ENCODE data around the gene CELF5.
"Not testable (repeated sequence)": the region's sequence is repeated elsewhere in the genome, so short reads cannot be mapped to it uniquely, and the experiment has no call there.

CELF5 gene

DNA sequence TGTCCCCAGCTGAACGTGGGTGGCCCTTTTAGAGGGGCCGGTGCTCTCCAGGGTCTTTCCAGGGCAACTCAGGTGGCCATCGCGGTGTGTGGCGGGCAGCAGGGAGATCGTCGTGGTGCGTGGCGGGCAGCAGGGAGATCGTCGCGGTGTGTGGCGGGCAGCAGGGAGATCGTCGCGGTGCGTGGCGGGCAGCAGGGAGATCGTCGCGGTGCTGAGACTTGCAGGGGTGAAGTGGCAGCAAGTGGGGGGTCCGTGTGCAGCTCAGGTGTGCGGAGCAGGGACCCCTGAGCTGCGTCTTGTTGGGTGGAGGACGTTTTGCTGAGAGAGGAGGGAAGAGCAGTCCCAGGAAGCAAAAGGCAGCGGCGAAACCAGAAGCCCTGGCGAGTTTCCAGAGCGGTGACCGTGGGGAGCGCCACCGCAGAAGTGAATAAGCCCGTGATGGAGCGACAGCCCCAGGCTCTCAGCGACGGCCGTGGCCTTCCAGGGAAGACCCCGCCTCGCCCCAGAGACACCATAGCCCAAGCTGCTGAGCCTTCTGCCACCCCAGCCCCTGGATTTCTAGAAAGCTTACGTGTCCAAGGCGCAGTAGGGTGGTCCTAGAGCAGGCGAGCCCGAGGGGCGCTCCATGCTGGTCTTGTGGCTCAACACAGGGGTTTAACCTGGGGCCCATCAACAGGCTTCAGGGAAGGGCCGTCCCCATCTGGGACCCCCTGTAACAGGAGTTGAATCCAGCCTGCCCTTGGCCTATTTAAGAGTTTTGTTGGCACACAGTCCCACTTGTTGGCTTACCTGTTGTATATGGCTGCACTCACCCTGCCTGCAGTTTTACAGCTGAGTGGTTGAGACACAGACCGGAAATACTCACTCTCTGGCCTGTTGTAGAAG, 33.3 kb upstream of the CELF5 start:
- DNase-seq: no peak

DNA sequence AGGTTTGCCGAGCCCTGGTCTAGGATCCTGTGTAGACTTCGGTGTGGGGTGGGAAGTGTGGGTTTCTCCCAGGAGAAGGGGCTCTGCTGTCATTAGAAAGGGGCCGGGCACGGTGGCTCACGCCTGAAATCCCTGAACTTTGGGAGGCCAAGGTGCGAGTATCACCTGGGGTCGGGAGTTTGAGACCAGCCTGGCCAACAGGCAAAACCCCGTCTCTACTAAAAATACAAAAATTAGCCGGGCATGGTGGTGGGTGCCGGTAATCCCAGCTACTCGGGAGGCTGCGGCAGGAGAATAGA, 32.7 kb upstream of the CELF5 start:
- not testable (repeated sequence) for DNase-seq

DNA sequence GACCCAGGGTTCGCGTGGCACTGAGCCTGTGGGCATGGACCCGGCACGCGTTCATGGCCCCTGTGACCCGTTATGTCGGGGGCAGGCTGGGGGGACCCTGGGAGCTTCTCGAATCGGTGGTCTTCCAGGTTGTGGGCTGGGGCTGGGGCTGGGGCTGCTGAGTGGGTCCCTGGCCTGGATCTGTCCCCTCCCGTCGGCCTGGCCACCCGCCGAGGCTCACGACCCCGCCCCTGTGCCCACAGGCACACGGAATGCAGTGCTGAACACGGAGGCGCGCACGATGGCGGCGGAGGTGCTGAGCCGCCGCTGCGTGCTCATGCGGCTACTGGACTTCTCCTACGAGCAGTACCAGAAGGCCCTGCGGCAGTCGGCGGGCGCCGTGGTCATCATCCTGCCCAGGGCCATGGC, 32.2 kb upstream of the CELF5 start:
- DNase-seq: no peak

DNA sequence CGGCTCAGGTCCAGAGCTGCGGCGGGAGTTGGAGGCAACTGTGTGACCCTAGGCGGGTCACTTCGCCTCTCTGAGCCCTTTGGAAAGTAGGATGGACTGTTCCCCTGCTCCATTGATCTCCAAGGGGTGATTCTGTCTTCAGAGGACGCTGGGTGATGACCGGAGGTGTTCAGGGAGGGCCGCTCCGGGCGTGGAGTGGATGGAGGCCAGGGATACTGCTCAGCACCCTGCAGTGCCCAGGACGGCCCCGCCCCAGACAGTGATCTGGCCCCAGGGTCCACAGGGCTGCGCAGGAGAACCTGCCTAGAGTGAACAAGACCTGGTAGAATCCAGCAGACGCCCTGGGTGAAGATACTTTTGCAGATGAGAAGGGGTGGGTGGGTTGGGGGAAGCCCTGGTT, 31.8 kb upstream of the CELF5 start:
- no peak for DNase-seq

DNA sequence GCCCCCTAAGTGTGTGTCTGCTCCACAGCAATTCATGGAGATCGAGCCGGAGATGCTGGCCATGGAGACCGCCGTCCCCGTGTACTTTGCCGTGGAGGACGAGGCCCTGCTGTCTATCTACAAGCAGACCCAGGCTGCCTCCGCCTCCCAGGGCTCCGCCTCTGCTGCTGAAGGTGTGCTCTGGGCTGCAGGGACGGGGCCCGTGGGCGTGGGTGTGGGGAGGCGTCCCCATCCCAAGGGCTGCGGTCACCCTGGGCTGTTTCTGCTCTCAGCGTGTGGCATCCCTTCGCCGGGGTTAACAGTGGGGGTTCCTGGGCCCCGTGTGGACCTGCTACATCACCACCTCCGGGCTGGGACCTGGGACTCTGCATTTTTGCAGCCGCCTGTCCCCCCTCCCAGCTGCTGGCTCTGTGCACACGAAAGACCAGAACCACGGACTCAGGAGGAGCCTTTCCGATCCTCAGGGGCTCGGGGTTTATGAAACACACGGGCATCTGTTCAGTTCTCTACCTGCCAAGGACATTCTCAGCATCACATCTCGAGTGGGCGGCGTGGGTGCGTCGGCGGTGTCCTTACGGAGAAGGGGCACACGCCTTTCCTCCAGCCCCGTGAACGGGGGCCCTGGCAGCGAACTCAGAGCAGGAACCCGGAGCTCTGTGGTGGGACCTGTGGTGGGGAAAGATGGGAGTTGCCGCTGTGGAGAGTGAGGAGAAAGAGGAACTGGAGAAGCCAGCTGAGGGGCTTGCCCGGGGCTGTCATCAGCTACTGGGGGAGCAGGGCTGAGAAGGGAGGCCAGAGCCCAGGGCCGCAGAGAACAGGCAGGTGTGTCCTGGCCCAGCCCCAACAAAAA, 31.0 kb upstream of the CELF5 start:
- DNase-seq: peak; percentile 46

DNA sequence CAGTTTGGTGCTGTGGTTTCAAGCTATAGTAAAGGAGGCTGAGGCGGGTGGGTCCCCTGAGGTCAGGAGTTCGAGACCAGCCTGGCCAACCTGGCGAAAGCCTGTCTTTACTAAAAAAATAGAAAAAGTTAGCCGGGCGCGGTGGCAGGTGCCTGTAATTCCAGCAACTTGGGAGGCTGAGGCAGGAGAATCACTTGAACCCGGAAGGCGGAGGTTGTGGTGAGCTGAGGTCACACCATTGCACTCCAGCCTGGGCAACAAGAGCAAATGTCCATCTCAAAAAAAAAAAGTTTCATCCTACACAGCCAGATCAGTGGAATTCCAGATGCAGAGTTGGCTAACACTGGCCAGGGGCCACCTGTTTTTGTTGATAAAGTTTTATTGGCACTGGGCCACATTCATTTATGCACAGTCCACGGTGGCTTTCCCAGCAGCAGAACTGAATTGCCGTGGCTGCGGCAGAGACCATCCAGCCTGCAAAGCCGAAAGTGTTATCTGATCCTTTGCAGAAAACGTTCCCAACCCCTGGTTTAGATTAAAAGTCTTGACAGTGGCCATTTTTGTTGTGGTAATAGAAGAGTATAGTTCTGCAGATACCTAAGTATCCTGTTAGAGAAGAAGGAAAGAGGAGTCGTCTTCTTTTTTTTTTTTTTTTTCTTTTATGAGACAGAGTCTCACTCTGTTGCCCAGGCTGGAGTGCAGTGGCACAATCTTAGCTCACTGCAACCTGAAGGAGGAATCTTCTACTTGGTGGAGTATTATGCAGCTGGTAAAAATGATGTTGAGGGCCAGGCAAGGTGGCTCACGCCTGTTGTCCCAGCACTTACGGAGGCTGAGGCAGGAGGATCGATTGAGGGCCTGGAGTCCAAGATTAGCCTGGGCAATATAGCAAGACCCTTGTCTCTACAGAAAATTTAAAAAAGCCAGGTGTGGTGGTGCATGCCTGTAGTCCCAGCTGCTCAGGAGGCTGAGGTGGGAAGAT, 30.1 kb upstream of the CELF5 start:
- DNase-seq: no peak

DNA sequence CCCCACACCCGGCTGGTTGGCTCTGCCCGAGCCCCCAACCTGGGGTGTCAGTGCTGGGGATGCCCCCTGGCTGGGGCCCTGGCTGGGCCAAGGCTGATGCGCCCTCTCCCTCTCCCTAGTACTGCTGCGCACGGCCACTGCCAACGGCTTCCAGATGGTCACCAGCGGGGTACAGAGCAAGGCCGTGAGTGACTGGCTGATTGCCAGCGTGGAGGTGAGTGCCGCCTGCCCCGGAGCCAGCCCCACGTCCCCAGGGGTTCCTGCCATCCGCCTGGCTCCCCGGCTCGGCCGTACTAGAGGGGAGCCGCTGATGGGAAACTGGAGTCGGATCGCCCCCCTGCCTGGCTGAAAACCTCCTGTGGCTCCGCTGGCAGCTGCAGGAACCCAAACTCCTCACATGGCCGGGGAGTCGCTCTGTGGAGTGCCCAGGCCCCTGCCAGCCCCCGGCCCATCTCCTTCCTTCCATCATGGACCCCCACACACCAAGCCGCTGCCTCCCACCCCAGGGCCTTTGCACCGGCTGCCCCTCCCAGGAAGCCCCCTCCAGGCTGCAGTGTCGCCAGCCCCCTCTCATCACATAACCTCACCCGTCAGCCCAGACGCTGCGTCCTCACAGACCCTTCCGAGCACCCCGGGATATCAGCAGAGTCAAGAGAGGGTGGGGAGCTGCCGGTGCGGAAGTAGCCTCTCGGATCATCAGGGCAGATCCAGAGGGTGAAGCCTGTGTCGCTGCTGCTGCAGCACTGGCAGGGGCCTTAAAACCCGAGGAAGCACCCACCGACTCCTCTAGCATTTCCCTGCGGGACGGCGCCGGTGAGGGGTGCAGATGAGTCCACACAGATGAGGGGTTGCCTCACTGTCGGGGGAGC, 28.2 kb upstream of the CELF5 start:
- DNase-seq: no peak

DNA sequence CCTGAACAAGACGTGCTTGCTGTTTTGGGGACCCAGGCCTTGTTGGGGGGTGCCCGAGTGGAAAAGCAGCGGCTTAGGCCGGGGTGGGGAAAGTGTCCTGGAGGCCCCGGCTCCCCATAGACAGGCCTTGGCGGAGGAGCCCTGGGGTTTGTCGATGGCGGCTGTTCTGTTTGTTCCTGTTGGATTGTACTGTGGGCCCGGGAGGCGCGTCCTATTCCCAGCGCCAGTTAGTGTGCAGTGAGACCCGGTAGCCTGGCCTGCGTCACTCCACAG, 27.6 kb upstream of the CELF5 start:
- no peak for DNase-seq

DNA sequence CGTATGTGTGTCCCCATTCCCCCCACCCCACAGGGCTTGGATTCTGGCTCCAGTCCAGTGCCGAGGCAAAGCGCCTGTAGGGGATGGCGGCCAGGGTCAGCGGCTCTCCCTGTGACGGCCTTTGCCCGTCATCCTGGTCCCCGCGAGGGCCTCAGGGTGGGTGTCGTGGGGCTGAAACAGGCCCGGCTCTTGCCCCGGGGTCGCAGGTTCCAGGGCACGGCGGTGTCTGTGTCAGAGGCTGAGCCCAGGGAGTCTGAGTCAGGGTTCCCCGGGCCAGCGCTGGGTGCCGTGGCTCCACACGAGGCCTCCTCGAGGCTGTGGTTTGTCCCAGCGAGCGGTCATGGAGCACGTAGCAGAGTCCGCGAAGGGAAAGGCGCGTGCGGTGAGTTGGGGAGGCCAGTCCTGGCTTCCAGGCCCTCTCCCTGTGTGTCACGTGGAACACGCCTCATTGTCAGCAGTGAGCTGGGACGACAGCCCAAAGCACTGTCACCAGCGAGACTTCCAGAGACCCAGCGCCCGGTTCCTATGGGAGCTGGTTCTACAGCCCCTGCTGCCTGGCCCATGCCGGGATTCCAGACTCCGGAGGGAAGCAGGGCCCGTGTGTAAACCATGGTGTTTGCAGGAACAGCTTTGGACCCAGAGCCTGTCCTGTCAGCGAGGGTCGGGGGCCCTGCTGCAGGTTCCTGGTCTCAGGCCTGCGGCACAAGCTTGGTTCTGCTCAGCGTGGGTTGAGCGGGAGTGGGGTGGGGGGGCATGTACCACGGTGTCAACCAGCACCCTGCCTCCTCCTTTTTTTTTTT, 25.4 kb upstream of the CELF5 start:
- no peak for DNase-seq

DNA sequence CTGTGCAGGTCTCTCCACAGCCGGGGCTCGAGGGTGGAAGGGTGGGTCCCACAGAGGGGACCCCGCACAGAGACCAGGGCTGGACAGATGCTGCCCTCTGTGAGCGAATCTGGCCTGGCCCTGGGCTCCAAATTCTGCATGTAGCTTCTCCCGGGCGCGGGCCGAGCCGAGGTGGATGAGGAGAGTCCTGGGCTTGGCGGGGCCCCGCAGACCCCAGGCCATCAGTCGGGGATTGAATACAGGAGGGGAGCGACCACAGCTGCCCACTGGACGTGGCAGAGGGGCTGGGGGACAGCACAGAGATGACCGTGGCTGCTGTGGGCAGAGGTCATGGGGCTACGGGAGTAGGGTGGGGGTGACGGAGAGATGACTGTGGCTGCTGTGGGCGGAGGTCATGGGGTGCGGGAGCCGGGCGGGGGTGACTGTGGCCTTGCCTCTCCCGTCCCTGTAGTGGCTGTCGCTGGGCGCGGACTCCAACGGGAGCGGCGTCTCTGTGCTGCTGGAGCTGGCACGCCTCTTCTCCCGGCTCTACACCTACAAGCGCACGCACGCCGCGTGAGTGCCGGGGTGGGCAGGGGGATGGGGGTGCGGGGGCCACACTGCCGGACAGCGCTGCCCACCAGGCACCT, 23.3 kb upstream of the CELF5 start:
- DNase-seq: no peak

DNA sequence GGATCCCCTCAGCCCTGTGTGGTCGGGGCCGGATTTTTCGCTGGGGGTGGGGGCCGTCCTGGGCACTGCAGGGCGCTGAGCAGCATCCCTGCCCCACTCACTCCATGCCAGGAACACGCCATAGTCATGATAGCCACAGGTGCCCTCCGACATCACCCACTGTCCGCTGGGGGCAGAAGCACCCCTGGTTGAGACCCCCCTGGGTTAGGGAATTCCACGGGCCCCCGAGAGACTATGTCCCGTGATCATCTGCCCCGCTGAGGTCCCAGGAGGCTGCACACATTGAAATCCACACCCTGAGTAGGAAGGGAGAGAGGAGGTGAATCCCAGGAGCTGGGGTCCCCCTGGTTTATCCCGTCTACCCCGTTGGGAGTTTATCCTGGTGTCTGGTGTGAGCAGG, 22.6 kb upstream of the CELF5 start:
- no peak for DNase-seq

DNA sequence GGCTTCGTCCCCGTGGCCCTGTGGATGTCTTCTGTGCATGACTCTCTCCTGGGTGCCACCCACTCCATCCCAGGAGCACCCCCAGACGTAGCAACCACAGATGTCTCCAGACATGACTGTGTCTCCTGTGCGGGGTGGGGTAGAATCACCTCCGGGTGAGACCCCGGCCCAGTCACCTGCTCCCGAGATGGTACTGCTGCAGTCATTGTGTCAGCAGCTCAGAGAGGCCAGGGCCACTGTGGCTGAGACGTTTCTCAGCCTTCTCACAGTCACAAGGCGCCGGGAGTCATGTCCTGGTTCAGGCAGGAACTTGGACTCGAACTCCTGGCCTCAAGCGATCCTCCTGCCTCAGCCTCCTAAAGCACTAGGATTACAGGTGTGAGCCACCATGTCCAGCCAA, 22.1 kb upstream of the CELF5 start:
- DNase-seq: no peak

DNA sequence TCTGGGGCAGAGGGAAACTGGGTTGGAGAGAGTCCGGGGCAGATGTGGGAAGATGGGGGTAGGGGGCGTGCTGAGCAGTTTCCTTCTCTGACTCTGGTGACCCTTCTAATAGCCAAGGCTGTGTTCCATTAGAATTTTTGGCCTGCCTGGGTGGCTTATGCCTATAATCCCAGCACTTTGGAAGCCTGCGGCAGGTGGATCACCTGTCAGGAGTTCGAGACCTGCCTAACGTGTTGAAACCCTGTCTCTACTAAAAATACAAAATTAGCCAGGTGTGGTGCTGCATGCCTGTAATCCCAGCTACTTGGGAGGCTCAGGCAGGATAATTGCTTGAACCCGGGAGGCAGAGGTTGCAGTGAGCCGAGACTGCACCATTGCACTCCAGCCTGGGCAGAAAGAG, 21.6 kb upstream of the CELF5 start:
- not testable (repeated sequence) for DNase-seq

DNA sequence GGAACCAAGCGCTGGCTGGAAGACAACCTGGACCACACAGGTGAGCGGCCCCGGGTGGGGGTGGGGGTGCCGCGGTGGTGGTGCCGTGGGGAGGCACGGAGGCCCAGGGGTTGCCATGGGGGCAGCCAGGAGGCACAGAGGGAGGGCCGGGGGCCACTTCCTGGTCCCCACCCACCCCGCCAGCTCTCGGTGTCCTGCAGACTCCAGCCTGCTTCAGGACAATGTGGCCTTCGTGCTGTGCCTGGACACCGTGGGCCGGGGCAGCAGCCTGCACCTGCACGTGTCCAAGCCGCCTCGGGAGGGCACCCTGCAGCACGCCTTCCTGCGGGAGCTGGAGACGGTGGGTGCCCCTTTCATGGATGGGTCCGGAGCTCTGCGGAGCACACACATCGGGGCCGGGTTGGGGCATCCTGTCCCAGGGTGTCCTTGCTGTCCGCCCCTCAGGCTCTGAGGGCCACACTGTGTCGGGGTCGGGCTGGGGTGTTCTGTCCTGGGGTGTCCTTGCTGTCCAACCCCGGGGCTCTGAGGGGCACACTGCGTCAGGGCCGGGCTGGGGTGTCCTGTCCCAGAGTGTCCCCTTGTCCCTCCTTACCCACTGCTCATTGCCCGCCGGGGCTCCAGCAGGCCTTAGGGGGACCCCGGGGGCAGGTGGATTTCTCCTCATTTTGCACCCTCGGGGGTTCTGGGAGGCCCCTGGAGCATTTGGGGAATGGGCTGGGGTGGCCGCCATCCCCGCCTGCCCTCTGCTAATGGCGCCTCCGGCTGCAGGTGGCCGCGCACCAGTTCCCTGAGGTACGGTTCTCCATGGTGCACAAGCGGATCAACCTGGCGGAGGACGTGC, 20.4 kb upstream of the CELF5 start:
- no peak for DNase-seq

DNA sequence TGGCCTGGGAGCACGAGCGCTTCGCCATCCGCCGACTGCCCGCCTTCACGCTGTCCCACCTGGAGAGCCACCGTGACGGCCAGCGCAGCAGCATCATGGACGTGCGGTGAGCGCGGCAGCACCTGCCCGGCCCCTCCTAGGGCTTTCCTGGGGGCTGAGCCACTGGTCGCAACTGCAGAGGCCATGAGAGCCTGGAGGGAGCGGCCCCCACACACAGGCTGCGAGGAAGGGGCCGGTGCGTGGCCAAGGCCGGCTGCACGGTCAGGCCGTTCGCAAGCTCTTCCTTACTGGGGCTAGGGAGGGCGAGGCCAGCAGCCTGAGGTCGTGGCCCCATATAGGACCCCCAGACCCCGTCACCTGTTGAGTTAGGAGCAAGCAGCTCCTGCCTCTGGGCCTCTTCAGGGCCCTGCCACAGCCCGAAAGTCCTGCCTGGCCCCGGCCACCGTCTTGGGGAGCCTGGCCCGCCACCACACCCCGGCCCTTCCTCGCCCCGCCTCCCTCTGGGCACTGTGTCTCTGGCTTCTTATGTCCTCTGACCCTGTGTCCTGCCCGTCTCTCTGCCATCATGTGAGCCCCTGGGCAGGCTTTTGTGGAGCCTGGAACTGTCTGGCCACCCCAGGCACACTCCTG, 19.7 kb upstream of the CELF5 start:
- DNase-seq: no peak

DNA sequence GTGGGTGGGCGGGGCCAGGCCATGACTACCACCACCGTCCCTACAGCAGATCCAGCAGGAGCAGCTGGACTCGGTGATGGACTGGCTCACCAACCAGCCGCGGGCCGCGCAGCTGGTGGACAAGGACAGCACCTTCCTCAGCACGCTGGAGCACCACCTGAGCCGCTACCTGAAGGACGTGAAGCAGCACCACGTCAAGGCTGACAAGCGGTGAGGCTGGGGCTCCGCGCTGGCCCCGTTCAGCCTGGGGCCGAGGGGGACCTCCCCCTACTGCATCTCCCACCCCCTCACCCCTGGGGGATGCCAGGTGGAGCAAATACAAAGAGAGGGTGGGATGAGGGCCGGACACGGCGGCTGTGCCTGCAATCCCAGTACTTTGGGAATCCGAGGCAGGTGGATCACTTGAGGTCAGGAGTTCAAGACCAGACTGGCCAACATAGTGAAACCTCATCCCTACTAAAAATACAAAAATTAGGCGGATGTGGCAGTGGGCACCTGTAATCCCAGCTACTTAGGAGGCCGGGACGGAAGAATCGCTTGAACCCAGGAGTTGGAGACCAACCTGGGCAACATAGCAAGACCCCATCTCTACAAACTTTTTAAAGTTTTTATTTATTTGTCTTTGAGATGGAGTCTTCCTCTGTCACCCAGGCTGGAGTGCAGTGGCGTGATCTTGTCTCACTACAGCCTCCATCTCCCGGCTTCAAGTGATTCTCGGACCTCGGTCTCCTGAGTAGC, 18.1 kb upstream of the CELF5 start:
- DNase-seq: no peak

DNA sequence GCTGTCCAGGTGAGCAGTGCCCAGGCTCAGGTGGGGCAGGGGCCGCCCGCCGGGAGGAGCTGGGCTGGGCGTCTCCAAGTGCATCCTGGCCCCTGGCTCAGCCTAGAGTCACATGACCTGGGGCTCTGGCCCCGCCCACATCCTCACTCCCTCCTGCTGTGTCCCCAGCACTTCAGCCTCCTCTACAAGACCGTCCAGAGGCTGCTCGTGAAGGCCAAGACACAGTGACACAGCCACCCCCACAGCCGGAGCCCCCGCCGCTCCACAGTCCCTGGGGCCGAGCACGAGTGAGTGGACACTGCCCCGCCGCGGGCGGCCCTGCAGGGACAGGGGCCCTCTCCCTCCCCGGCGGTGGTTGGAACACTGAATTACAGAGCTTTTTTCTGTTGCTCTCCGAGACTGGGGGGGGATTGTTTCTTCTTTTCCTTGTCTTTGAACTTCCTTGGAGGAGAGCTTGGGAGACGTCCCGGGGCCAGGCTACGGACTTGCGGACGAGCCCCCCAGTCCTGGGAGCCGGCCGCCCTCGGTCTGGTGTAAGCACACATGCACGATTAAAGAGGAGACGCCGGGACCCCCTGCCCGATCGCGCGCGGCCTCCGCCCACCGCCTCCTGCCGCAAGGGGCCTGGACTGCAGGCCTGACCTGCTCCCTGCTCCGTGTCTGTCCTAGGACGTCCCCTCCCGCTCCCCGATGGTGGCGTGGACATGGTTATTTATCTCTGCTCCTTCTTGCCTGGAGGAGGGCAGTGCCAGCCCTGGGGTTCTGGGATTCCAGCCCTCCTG, 16.8 kb upstream of the CELF5 start:
- DNase-seq: no peak
